IMR-90 (cell line): ENCODE results near the gene MS4A18.
"Not testable (repeated sequence)": the region's sequence is repeated elsewhere in the genome, so short reads cannot be mapped to it uniquely, and the experiment has no call there.

ENCODE experiments used
- CHD1 ChIP-seq: IDR thresholded peaks from 2 replicates; pipeline ENCODE4 v1.6.1; 2012; ENCODE audit warnings: low read depth, low read length, improper control_type of control experiment
- POLR2A ChIP-seq: IDR thresholded peaks from 2 replicates; pipeline ENCODE4 v1.6.1; 2012; ENCODE audit warnings: mild to moderate bottlenecking, low read depth, low read length
- RAD21 ChIP-seq: IDR thresholded peaks from 2 replicates; pipeline ENCODE4 v1.6.1; 2012; ENCODE audit warnings: low read length, improper control_type of control experiment
- USF2 ChIP-seq: fragments of 150-350 bp; IDR thresholded peaks from 2 replicates; pipeline ENCODE4 v1.6.1; 2017; ENCODE audit warnings: mild to moderate bottlenecking, antibody characterized with exemption, low read length, low read depth
- TF ChIP-seq, protein P1 (sequence below): conservative IDR thresholded peaks from 2 replicates; pipeline ENCODE4 v1.5.1; 2012; ENCODE audit warnings: mild to moderate bottlenecking, low read depth, low read length, improper control_type of control experiment

- TF ChIP-seq, protein P1, sequence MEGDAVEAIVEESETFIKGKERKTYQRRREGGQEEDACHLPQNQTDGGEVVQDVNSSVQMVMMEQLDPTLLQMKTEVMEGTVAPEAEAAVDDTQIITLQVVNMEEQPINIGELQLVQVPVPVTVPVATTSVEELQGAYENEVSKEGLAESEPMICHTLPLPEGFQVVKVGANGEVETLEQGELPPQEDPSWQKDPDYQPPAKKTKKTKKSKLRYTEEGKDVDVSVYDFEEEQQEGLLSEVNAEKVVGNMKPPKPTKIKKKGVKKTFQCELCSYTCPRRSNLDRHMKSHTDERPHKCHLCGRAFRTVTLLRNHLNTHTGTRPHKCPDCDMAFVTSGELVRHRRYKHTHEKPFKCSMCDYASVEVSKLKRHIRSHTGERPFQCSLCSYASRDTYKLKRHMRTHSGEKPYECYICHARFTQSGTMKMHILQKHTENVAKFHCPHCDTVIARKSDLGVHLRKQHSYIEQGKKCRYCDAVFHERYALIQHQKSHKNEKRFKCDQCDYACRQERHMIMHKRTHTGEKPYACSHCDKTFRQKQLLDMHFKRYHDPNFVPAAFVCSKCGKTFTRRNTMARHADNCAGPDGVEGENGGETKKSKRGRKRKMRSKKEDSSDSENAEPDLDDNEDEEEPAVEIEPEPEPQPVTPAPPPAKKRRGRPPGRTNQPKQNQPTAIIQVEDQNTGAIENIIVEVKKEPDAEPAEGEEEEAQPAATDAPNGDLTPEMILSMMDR, result not testable (repeated sequence)
- TF ChIP-seq POLR2A, USF2, CHD1, RAD21: not testable (repeated sequence)
These were observed 34.2 kb downstream of the MS4A18 start for GRCh38 chr11:60758671-60759070.
